H9 (cell line): Measurements from ENCODE around the gene PDS5B. TPM values are rescaled to one million over a fixed set of nuclear protein-coding genes. Genes with fewer than 3 reads are reported as not detected.

ENCODE experiments used
- DNase-seq: peaks from one replicate; pipeline ENCODE4 v3.0.0-alpha.2; 2017
- H2AFZ ChIP-seq: one replicate; pipeline ENCODE4 v1.6.1; 2013; ENCODE audit warnings: mild to moderate bottlenecking, low read length, control low read depth, moderate library complexity
- H2AK5ac ChIP-seq: 2 replicates; pipeline ENCODE4 v1.6.1; 2013; ENCODE audit warnings: low read length, control low read depth, mixed read lengths; ENCODE audit not compliant: insufficient read length
- H2BK120ac ChIP-seq: one replicate; pipeline ENCODE4 v1.6.1; 2013; ENCODE audit warnings: low read depth, mild to moderate bottlenecking, low read length, control low read depth, inconsistent platforms; ENCODE audit not compliant: poor library complexity, severe bottlenecking
- H2BK12ac ChIP-seq: 2 replicates; pipeline ENCODE4 v1.6.1; 2013; ENCODE audit warnings: low read length, control low read depth, mixed read lengths, low read depth; ENCODE audit not compliant: insufficient read length
- H2BK15ac ChIP-seq: 2 replicates; pipeline ENCODE4 v1.6.1; 2013; ENCODE audit warnings: low read depth, low read length, control low read depth
- H2BK20ac ChIP-seq: one replicate; pipeline ENCODE4 v1.6.1; 2013; ENCODE audit warnings: low read depth, mild to moderate bottlenecking, low read length, control low read depth, inconsistent platforms; ENCODE audit not compliant: poor library complexity, severe bottlenecking
- H2BK5ac ChIP-seq: 2 replicates; pipeline ENCODE4 v1.6.1; 2013; ENCODE audit warnings: low read length, control low read depth, mixed read lengths; ENCODE audit not compliant: insufficient read length
- H3K14ac ChIP-seq: 2 replicates; pipeline ENCODE4 v1.6.1; 2013; ENCODE audit warnings: low read length, control low read depth; ENCODE audit not compliant: insufficient read depth
- H3K18ac ChIP-seq: 2 replicates; pipeline ENCODE4 v1.6.1; 2013; ENCODE audit warnings: low read depth, mild to moderate bottlenecking, mixed read lengths, low read length, control low read depth; ENCODE audit not compliant: insufficient read length
- H3K23ac ChIP-seq: 2 replicates; pipeline ENCODE4 v1.6.1; 2013; ENCODE audit warnings: low read length, control low read depth, mixed read lengths, low read depth; ENCODE audit not compliant: insufficient read length
- H3K23me2 ChIP-seq: 2 replicates; pipeline ENCODE4 v1.6.1; 2013; ENCODE audit warnings: low read depth, mild to moderate bottlenecking, mixed read lengths, low read length, control low read depth; ENCODE audit not compliant: insufficient read length, poor library complexity, severe bottlenecking
- H3K27ac ChIP-seq: 2 replicates; pipeline ENCODE4 v1.5.1; 2013; ENCODE audit warnings: low read length, control low read depth, mixed read lengths, low read depth; ENCODE audit not compliant: insufficient read length
- H3K27me3 ChIP-seq: 2 replicates; pipeline ENCODE4 v1.6.1; 2013; ENCODE audit warnings: low read length, control low read depth, inconsistent platforms; ENCODE audit not compliant: insufficient read depth
- H3K4ac ChIP-seq: 2 replicates; pipeline ENCODE4 v1.6.1; 2013; ENCODE audit warnings: low read depth, mild to moderate bottlenecking, control low read depth, inconsistent platforms, low read length, moderate library complexity
- H3K4me1 ChIP-seq: 2 replicates; pipeline ENCODE4 v1.6.1; 2013; ENCODE audit warnings: low read length, control low read depth, inconsistent platforms; ENCODE audit not compliant: insufficient read depth
- H3K4me2 ChIP-seq: 2 replicates; pipeline ENCODE4 v1.6.1; 2013; ENCODE audit warnings: low read length, control low read depth, mixed read lengths; ENCODE audit not compliant: insufficient read length, insufficient read depth
- H3K56ac ChIP-seq: 2 replicates; pipeline ENCODE4 v1.6.1; 2013; ENCODE audit warnings: low read depth, mild to moderate bottlenecking, mixed read lengths, low read length, control low read depth; ENCODE audit not compliant: insufficient read length
- H3K79me1 ChIP-seq: 2 replicates; pipeline ENCODE4 v1.6.1; 2013; ENCODE audit warnings: low read depth, mild to moderate bottlenecking, moderate library complexity, low read length, control low read depth, inconsistent platforms; ENCODE audit not compliant: insufficient read depth, poor library complexity, severe bottlenecking
- H3K79me2 ChIP-seq: 2 replicates; pipeline ENCODE4 v1.6.1; 2013; ENCODE audit warnings: low read length, control low read depth, inconsistent platforms; ENCODE audit not compliant: insufficient read depth
- H3K9ac ChIP-seq: 2 replicates; pipeline ENCODE4 v1.6.1; 2013; ENCODE audit warnings: low read length, control low read depth, mixed read lengths; ENCODE audit not compliant: insufficient read length; ENCODE audit errors: extremely low read depth
- H3K9me3 ChIP-seq: one replicate; pipeline ENCODE4 v1.6.1; 2013; ENCODE audit warnings: low read depth, low read length, inconsistent platforms; ENCODE audit not compliant: control insufficient read depth
- H3T11ph ChIP-seq: one replicate; pipeline ENCODE4 v1.6.1; 2013; ENCODE audit warnings: mild to moderate bottlenecking, low read length, control low read depth, inconsistent platforms
- H4K20me1 ChIP-seq: one replicate; pipeline ENCODE4 v1.6.1; 2013; ENCODE audit not compliant: control insufficient read depth, insufficient read length, insufficient read depth
- H4K5ac ChIP-seq: 2 replicates; pipeline ENCODE4 v1.6.1; 2013; ENCODE audit warnings: low read depth, mild to moderate bottlenecking, mixed read lengths, low read length, control low read depth; ENCODE audit not compliant: insufficient read length
- H4K8ac ChIP-seq: replicated peaks from 2 replicates; pipeline ENCODE4 v1.6.1; 2013; ENCODE audit warnings: low read length, control low read depth, mixed read lengths, low read depth; ENCODE audit not compliant: insufficient read length
- H4K91ac ChIP-seq: 2 replicates; pipeline ENCODE4 v1.6.1; 2013; ENCODE audit warnings: low read depth, mild to moderate bottlenecking, moderate library complexity, mixed read lengths, low read length, control low read depth; ENCODE audit not compliant: insufficient read length
- H3K27ac Mint-ChIP-seq, 3 experiments: 2 replicates in 2 of 3; 3 replicates in 1 of 3; pipeline ENCODE4 v1.8.0; 2020 to 2021; ENCODE audit warnings: mixed read lengths in 3 of 3, mild to moderate bottlenecking in 1 of 3, moderate library complexity in 1 of 3
- H3K27me3 Mint-ChIP-seq: 2 replicates; pipeline ENCODE4 v1.8.0; 2021; ENCODE audit warnings: low read depth, mild to moderate bottlenecking, moderate library complexity, mixed read lengths
- H3K36me3 Mint-ChIP-seq, 3 experiments: 2 replicates in 2 of 3; 3 replicates in 1 of 3; pipeline ENCODE4 v1.8.0; 2020 to 2021; ENCODE audit warnings: low read depth in 3 of 3, mixed read lengths in 3 of 3; ENCODE audit not compliant: insufficient read depth in 1 of 3
- H3K4me1 Mint-ChIP-seq, 2 experiments: 2 replicates each; pipeline ENCODE4 v1.8.0; 2020; ENCODE audit warnings: mixed read lengths in 2 of 2
- H3K4me3 Mint-ChIP-seq, 2 experiments: 2 replicates in 1 of 2; 3 replicates in 1 of 2; pipeline ENCODE4 v1.8.0; 2020 to 2021; ENCODE audit warnings: mild to moderate bottlenecking in 2 of 2, mixed read lengths in 2 of 2, moderate library complexity in 1 of 2
- H3K9me3 Mint-ChIP-seq, 2 experiments: 2 replicates in 1 of 2; 3 replicates in 1 of 2; pipeline ENCODE4 v1.8.0; 2020; ENCODE audit warnings: mild to moderate bottlenecking in 2 of 2, mixed read lengths in 2 of 2, moderate library complexity in 1 of 2
- CTCF ChIP-seq: fragments of 200-600 bp; sonication (generic); conservative IDR thresholded peaks from 3 replicates; pipeline ENCODE4 v1.8.0; 2021; ENCODE audit warnings: antibody characterized with exemption, mild to moderate bottlenecking
- WGBS: extraction: QIAGEN DNeasy Blood & Tissue Kit; methylation state at CpG from one replicate; pipeline ENCODE4 v1.1.7; 2013; ENCODE audit warnings: missing lambda C conversion rate, low lambda C conversion rate, mixed read lengths; ENCODE audit not compliant: insufficient read length; ENCODE audit errors: extremely low coverage; 5-methylcytosine and 5-hydroxymethylcytosine counted together
- total RNA-seq: library from RNA; stranded (reverse); gene quantifications from 2 replicates; pipeline ENCODE4 v1.2.1, GENCODE V29; 2021

PDS5B gene
- total RNA-seq, 1 experiment from 2014 or later: 50.0 TPM

DNA sequence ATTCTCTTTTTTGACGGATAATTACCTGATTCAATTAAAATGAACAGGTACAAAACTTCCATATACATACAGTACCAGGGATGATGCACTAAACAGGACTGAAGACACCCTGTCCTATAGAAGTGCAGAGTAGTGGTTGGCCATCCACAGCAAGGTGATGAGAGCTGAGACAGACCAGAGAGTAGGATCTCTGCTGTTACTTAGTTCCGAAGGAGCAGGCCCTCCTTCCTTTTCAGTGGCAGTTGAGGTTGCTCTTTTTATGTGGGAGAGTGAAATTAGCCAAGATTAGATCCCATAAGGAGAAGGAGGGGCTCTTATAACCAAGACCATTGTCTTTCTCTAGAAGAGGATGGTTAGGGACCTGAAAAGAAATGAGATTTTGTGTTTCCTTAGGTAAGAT, 4.0 kb downstream of the PDS5B start:
- H3K56ac ChIP-seq: no peak overlapping the region
- no peaks in the 10 kb centered on the region for H3K4me1 ChIP-seq
- no peak overlapping the region for H2BK15ac ChIP-seq
- no peak for DNase-seq
- H3K27me3 ChIP-seq: no peaks in the 10 kb centered on the region
- no peak for TF ChIP-seq CTCF
- no peak overlapping the region for H2AK5ac ChIP-seq
- H2BK120ac ChIP-seq: no peak overlapping the region
- H3T11ph ChIP-seq: no peak overlapping the region
- Mint-ChIP-seq H3K36me3 (no peaks in the 10 kb centered on the region; a peak in 1 of 7 replicates), H3K27me3 (peaks cover 4% of the 10 kb centered on the region; the same call in 1 of the 2 replicates), H3K9me3 (no peaks in the 10 kb centered on the region), H3K4me1 (peaks cover 37 to 42% of the 10 kb centered on the region in 2 experiments), H3K4me3 (no peak overlapping the region; a peak in 1 of 5 replicates), H3K27ac (no peak overlapping the region)
- H3K79me1 ChIP-seq: no peaks in the 10 kb centered on the region
- peaks cover 5% of the 10 kb centered on the region for H3K23me2 ChIP-seq
- no CpG with 5 or more reads among the region's 2 CpGs for WGBS
- H4K8ac ChIP-seq: no peak overlapping the region
- H3K14ac ChIP-seq: no peak overlapping the region
- H3K9me3 ChIP-seq: no peaks in the 10 kb centered on the region
- H3K4ac ChIP-seq: no peak overlapping the region
- no peak overlapping the region for H2BK12ac ChIP-seq
- no peak overlapping the region for H2BK20ac ChIP-seq
- no peak overlapping the region for H4K5ac ChIP-seq
- H4K20me1 ChIP-seq: no peaks in the 10 kb centered on the region
- H3K9ac ChIP-seq: no peak overlapping the region
- H2BK5ac ChIP-seq: no peak overlapping the region
- H3K18ac ChIP-seq: no peak overlapping the region
- no peak overlapping the region for H3K23ac ChIP-seq
- H2AFZ ChIP-seq: no peak overlapping the region
- H3K4me2 ChIP-seq: no peak overlapping the region
- peaks cover 37% of the 10 kb centered on the region; the same call in 1 of the 2 replicates for H3K79me2 ChIP-seq
- no peak overlapping the region for H3K27ac ChIP-seq
- H4K91ac ChIP-seq: no peak overlapping the region
